Lower leg skin (tissue), 3 donors: Measurements from ENCODE around the gene ENO4.

ENCODE experiments used
- CTCF ChIP-seq, 3 donors: fragments of 450-650 bp; IDR thresholded peaks; one replicate each; pipeline ENCODE4 v1.5.1; 2016; ENCODE audit warnings: antibody characterized with exemption in 3 of 3, mild to moderate bottlenecking in 3 of 3, moderate library complexity in 2 of 3
- POLR2A ChIP-seq, 2 donors: fragments of 450-650 bp; IDR thresholded peaks; one replicate each; pipeline ENCODE4 v1.6.1; 2016 to 2017; ENCODE audit warnings: antibody characterized with exemption in 2 of 2, mild to moderate bottlenecking in 1 of 2, moderate library complexity in 1 of 2

GRCh38 chr10:116802876-116803275, 46.4 kb upstream of the ENO4 start:
- TF ChIP-seq POLR2A (IDR thresholded peaks at IDR 0.05) (no peak), CTCF (IDR thresholded peaks at IDR 0.05) (no peak)
